Measurements from ENCODE around the gene LYRM4.

Gene LYRM4

GRCh38 chr6:5238336-5238735 lies 22.4 kb downstream of the LYRM4 start:
- peaks cover 4% of the 10 kb centered on the region for H3K36me3 Mint-ChIP-seq (ENCODE audit: low read depth)
- H3K9me3 Mint-ChIP-seq = no peaks in the 10 kb centered on the region
- no peak overlapping the region for H3K27ac Mint-ChIP-seq
- peaks cover 13% of the 10 kb centered on the region for H3K4me1 Mint-ChIP-seq
- no peak for TF ChIP-seq CTCF (IDR thresholded peaks at IDR 0.05; ENCODE audit: unreplicated experiment in 3 of 3)
- H3K4me3 Mint-ChIP-seq = no peak overlapping the region
- no peaks in the 10 kb centered on the region for H3K27me3 Mint-ChIP-seq (ENCODE audit: low read depth)

- no peak overlapping the region for H3K4me3 Mint-ChIP-seq
- TF ChIP-seq CTCF (IDR thresholded peaks at IDR 0.05; ENCODE audit: unreplicated experiment in 3 of 3) = no peak
- H3K27ac Mint-ChIP-seq = no peak overlapping the region
Observed at GRCh38 chr6:5237805-5238204, 22.9 kb downstream of the LYRM4 start.

GRCh38 chr6:5235830-5236229 lies 24.9 kb downstream of the LYRM4 start:
- no peaks in the 10 kb centered on the region for H3K27me3 Mint-ChIP-seq (ENCODE audit: low read depth)
- no peak overlapping the region for H3K27ac Mint-ChIP-seq
- TF ChIP-seq CTCF (IDR thresholded peaks at IDR 0.05; ENCODE audit: unreplicated experiment in 3 of 3) = no peak
- no peak overlapping the region for H3K4me3 Mint-ChIP-seq
- peaks cover 4% of the 10 kb centered on the region for H3K36me3 Mint-ChIP-seq (ENCODE audit: low read depth)
- H3K9me3 Mint-ChIP-seq = no peaks in the 10 kb centered on the region
- H3K4me1 Mint-ChIP-seq = peaks cover 12% of the 10 kb centered on the region

More at GRCh38 chr6:5237805-5238204, 22.9 kb downstream of the LYRM4 start:
- no peaks in the 10 kb centered on the region for H3K9me3 Mint-ChIP-seq
- H3K36me3 Mint-ChIP-seq (ENCODE audit: low read depth) = peaks cover 4% of the 10 kb centered on the region
- peaks cover 13% of the 10 kb centered on the region for H3K4me1 Mint-ChIP-seq
- no peaks in the 10 kb centered on the region for H3K27me3 Mint-ChIP-seq (ENCODE audit: low read depth)

- peaks cover 8% of the 10 kb centered on the region for H3K4me1 Mint-ChIP-seq
- H3K9me3 Mint-ChIP-seq = no peaks in the 10 kb centered on the region
- peaks cover 4% of the 10 kb centered on the region for H3K36me3 Mint-ChIP-seq (ENCODE audit: low read depth)
- H3K27ac Mint-ChIP-seq = no peak overlapping the region
- no peak overlapping the region for H3K4me3 Mint-ChIP-seq
- no peaks in the 10 kb centered on the region for H3K27me3 Mint-ChIP-seq (ENCODE audit: low read depth)
- no peak for TF ChIP-seq CTCF (IDR thresholded peaks at IDR 0.05; ENCODE audit: unreplicated experiment in 3 of 3)
Observed at GRCh38 chr6:5234874-5235273, 25.9 kb downstream of the LYRM4 start.

GRCh38 chr6:5231289-5231688 lies 29.5 kb downstream of the LYRM4 start:
- H3K27ac Mint-ChIP-seq = no peak overlapping the region
- H3K4me1 Mint-ChIP-seq = no peaks in the 10 kb centered on the region
- no peak for TF ChIP-seq CTCF (IDR thresholded peaks at IDR 0.05; ENCODE audit: unreplicated experiment in 3 of 3)
- H3K9me3 Mint-ChIP-seq = no peaks in the 10 kb centered on the region
- H3K27me3 Mint-ChIP-seq (ENCODE audit: low read depth) = no peaks in the 10 kb centered on the region
- H3K4me3 Mint-ChIP-seq = no peak overlapping the region
- H3K36me3 Mint-ChIP-seq (ENCODE audit: low read depth) = peaks cover 7% of the 10 kb centered on the region

- H3K36me3 Mint-ChIP-seq (ENCODE audit: low read depth) = peaks cover 3% of the 10 kb centered on the region
- no peaks in the 10 kb centered on the region for H3K9me3 Mint-ChIP-seq
- no peak overlapping the region for H3K27ac Mint-ChIP-seq
- H3K4me1 Mint-ChIP-seq = no peaks in the 10 kb centered on the region
- no peak for TF ChIP-seq CTCF (IDR thresholded peaks at IDR 0.05; ENCODE audit: unreplicated experiment in 3 of 3)
- no peaks in the 10 kb centered on the region for H3K27me3 Mint-ChIP-seq (ENCODE audit: low read depth)
- no peak overlapping the region for H3K4me3 Mint-ChIP-seq
Observed at GRCh38 chr6:5230081-5230480, 30.7 kb downstream of the LYRM4 start.
